Activated CD8-positive, alpha-beta memory T cell treated with anti-CD3 and anti-CD28 coated beads for 48 hours (primary cell): ENCODE data around the gene LGALS12.
"Not testable (repeated sequence)": the region's sequence is repeated elsewhere in the genome, so short reads cannot be mapped to it uniquely, and the experiment has no call there.

Experiments used
- DNase-seq, 3 experiments: peaks; one replicate each; pipeline ENCODE4 v3.0.0-alpha.2; 2020; ENCODE audit warnings: low read depth in 2 of 3, low spot score in 2 of 3

Gene LGALS12

DNA sequence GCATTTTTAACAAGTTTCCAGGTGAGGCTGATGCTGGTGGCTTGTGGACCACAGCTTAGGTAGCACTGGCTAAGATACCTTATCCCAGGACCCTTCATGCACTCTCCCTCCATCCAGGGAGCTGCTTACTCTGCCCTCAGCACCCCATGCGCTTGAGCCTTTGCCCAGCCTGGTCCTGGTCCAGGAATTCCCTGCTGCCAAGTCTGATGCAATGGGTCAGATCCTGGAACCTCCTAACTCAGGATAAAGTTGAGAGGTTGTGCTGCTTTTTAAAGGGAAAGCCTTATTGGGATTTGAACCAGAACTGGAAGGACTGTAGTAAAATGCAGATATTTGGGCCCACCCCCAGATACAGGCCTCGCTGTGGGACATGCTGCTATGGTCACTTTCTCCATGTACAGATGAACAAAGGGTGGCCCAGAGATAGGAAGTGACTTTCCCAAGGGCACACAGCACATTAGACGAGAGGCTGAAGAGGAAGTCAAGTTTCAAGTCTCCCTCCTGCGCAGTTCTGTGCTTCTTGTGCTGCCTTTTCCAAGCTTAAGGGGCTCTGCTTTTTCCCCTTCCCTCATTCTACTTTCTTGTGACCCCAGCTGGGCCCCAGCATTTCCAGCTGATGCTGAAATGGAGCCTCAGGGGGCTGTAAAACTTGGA is 824 bp upstream of the LGALS12 start:
- no peak for DNase-seq

DNA sequence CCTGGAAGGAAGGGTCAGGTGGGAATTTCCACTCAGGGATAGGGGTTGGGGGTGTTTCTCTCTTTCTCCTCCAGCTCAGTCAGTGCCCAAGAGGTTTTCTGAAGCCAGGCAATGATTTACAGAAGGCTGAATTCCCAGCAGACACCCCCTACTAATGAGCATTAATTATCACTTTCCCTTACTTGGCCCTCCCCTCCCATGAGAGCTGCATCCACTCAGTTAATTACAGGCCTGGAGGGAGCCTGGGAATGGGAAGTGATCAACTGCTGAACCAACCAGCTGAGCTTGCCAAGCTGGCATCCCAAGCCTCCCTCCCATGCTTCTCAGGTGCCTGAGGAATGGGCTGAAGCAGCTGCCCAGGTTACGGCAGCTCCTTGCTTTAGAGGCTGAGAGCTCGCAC is 992 bp downstream of the LGALS12 start:
- DNase-seq = no peak

DNA sequence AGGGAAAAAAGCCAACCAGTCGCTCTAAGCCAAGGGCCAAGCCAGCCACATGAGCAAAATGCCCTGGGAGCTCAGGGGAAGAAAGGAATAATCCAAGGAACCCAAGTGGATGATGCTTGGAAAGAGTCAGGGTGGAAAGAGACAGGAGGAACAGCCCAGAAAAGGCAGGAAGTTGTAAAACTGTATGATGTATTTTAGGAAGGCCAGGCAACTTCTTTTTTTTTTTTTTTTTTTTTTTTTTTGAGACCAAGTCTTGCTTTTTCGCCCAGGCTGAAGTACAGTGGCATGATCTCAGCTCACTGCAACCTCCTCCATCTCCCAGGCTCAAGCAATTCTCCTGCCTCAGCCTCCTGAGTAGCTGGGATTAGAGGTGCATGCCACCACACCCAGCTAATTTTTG is 1.6 kb downstream of the LGALS12 start:
- no peak for DNase-seq

DNA sequence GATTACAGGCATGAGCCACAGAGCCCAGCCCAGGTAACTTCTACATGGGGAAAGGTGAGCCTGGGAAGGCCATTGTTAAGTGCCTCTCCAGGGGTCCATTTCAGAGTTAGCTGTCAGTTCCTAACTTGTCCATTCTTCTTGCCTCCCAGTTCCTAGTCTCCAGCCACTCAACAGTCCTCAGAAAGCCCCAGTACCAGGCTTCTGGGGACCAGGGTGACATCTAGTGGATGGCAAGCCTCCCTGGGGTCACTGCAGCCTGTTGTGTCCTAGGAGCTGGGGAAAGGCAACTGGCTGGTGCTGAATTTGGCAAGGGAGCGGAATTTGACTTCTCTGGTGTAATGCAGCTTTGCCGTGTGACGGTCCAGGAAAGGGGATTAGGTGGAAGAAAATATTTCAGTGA is 2.1 kb downstream of the LGALS12 start:
- no peak for DNase-seq

DNA sequence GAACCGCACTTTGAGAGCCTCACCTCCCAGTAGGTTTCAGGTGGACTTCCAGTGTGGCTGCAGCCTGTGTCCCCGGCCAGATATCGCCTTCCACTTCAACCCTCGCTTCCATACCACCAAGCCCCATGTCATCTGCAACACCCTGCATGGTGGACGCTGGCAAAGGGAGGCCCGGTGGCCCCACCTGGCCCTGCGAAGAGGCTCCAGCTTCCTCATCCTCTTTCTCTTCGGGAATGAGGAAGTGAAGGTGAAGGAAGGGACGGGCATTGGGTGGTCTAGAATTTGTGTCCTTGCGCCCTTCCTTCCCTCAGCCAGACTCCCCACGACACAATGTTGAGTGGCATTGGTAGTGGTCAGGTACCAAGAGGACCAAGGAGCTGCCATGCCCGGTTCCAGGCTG is 2.9 kb downstream of the LGALS12 start:
- no peak for DNase-seq

DNA sequence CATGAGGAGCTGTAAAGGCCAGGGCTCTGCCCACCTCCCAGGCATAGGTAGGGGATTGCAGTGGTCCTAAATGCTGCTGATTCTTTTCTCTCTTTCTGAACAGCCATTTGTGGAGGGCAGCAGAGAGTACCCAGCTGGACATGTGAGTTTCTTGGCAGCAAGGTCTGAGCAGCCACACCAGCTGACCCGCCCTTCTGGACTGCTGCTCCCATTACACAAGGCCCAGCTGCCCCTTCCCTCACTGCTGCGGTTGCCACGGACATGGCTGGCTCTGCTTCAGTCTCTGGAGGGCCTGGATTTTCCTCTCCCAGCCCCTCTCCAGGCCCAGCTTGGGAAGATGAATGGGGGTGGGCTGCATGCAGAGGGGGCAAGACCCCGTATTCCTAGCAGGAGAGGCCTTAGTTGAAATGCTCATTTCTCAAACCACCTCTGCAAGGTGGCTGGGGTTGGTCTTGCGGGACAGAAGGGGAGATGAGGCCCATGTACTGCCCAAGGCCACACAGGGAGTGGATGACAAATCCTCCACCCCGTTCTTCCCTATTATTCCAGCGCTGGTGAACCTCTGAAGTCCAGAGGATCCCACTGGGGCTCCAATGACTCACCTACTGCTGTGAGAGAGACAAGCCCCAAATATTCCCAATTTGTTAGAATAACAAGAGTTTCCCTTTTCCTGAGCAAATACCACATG is 4.6 kb downstream of the LGALS12 start:
- DNase-seq = no peak

DNA sequence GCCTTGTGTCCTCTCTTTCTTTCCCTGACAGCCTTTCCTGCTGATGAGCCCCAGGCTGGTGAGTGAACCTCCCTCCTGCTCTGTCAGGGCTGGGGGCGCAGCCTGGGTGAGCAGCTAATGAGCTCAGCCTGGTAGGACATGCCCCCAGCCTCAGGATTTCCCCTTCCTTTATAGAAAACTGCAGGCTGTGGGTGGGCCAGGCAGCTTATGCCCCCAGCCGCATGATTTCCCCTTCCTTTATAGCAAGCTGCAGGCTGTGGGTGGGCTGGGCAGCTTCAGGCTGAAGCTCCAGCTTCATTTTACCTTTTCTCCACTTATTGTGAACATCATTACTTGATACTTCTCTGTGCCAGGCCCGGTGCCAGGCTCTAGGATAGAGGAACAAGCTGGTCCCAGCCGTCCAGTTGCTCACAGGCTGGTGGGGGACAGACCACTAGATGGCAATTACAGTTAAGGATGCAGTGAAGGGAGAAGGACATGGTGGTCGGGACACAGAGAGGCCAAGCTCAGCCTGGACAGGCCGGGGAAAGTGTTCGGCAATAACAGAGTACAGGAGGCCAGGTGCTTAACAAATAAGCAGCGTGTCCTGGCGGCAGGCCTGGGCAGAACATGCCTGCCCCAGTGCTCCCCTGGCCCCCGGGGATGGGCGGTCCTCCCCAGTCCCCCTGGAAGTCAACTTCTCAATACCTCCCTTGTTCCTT is 5.3 kb downstream of the LGALS12 start:
- DNase-seq = no peak

DNA sequence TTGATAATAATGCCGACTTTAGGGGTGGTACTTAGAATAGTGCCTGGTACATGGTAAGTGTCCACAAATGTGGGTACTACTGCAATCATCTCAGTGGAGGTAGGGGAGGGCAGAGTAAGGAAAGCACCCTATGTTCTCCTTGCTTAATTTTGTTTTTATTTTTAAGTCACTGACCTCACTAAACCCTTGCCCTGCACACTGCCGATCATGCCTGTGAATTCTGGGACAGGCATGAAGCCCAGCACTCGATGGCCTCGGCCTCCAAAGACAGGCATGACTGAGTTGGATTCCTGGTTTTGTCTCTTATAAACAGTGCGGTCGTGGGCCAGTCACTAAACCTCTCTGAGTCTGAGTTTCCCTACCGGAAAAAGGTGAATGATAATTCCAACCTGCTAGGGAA is 6.9 kb downstream of the LGALS12 start:
- no peak for DNase-seq

DNA sequence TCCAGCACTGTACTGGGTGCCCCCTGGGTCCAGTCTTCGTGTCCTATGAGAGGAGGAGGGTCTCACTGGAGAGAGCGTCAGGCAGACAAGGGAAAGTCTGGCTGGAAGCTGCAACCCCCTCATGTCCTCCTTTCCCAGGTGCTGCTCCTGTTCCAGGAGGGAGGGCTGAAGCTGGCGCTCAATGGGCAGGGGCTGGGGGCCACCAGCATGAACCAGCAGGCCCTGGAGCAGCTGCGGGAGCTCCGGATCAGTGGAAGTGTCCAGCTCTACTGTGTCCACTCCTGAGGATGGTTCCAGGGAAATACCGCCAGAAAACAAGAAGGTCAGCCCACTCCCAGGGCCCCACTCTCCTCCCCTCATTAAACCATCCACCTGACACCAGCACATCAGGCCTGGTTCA is 10.2 kb downstream of the LGALS12 start:
- DNase-seq = no peak

DNA sequence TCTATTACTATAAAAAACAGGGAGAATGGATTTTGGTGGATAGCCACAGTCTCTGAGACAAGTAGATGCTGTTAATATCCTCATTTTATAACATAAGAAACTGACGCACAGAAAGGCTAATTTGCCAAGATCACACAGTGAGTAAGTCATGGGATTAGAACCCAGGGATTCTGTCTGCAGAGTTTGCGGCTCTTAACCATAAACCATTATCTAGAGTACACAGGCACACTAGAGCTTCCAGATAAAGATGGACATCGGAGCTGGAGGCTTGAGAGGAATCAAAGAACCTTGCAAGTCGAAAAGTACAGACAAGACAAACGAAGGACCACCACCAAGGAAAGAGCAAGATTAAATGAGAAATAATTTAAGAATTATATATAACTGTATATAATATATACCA is 11.3 kb downstream of the LGALS12 start:
- DNase-seq = no peak

DNA sequence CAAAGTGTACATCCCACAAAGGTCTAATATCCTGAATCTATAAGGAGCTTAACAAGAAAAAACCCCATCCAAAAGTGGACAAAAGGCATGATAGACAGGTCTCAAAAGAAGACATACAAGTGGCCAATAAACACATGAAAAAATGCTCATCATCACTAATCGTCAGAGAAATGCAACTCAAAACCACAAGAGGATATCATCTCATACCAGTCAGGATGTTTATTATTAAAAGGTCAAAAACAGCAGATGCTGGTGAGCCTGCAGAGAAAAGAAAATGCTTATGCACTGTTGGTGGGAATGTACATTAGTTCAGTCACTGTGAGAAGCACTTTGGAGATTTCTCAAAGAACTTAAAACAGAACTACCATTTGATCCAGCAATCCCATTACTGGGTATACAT is 12.7 kb downstream of the LGALS12 start:
- DNase-seq = no peak

DNA sequence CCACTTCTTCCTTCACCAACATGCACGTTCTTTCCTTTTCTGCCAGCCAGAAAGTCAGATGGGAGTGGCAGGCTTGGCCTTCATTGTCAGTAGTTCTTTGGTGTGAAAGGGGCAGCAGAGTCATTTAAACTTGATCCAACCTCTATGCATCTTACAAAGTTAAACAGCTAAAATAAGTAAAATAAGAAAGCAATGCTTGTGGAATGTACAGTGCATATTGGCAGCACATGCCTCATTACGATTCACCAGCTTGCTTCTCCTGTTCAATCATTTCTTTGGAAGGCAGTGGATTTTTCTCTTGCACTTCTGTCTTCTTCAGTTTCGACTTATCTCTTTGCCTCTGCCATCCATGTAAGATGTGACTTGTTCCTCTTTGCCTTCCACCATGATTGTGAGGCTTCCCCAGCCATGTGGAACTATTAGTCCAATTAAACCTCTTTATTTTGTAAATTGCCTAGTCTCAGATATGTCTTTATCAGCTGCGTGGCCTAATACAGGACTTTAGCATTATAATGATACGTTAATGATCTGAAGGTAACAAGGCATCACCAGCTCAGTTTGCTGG is 14.8 kb downstream of the LGALS12 start:
- DNase-seq = no peak

DNA sequence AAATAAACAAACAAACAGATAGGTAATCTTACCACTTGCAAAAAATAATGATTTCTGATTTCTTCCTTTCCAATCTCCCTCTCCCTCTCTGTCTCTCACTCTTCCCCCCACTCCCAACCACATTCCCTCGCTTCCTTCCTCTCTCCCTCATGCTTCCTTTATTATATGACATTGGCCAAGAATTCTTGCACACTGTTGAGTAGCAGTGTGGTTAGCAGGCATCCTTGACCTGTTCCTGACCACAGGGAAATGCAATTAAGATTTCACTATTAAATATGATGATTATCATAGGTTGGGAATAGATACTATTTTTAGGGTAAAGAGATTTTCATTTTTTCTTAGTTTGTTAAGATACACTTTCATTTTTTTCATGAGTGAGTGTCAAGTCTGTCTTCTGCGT is 16.0 kb downstream of the LGALS12 start:
- DNase-seq = no peak

DNA sequence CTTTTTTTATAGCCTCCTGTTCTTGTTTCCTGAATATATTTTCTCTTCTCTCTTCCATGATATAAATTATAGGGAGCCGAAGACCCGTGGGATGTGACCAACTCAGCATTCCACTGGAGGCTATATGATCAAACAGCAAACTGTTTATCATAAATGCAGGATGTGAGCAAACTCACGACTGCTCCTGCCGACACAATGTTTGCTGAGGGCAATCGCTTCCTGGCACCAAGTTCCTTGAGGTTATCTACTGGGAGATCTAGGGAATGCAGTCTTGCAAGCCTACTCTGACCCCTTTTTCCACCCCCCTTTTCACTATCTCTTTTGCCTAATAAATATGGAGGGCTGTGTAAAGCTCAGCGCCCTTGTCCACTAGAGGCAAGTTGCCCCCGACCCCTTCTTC is 17.3 kb downstream of the LGALS12 start:
- DNase-seq = no peak

DNA sequence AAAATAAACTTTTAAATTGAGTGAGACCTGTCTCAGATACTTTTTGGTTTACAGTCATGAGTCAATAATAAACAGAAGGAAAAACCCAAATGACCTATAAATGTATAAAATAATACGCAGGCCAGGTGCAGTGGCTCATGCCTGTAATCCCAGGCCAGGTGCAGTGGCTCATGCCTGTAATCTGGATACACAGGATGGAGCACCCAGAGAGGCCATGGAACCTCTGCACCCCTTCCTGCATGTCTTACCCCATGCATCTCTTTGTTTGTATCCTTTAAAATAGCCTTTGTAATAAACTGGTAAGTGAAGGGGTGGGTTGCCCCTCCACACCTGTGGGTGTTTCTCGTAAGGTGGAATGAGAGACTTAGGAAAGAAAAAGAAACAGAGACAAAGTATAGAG is 21.8 kb downstream of the LGALS12 start:
- DNase-seq = no peak

DNA sequence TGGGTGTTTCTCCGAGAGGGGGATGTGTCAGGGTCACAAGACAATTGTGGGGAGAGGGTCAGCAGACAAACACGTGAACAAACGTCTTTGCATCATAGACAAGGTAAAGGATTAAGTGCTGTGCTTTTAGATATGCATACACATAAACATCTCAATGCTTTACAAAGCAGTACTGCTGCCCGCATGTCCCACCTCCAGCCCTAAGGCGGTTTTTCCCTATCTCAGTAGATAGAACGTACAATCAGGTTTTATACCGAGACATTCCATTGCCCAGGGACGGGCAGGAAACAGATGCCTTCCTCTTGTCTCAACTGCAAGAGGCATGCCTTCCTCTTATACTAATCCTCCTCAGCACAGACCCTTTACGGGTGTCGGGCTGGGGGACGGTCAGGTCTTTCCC is 22.3 kb downstream of the LGALS12 start:
- DNase-seq = not testable (repeated sequence)

DNA sequence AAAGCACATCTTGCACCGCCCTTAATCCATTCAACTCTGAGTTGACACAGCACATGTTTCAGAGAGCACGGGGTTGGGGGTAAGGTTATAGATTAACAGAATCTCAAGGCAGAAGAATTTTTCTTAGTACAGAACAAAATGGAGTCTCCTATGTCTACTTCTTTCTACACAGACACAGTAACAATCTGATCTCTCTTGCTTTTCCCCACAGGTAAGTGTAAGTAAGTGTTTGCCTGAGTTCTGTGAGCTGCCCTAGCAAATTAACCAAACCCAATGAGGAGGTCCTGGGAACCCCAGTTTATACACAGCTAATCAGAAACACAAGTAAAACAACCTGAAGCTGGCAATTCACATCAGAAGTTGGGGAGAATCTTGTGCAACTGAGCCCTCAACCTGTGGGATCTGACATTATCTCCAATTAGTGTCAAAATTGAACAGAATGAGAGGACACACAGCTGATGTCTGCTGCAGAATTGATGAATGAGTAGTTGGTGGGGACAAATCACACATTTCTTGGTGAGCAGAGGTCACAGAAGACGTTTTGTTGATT is 22.9 kb downstream of the LGALS12 start:
- DNase-seq = not testable (repeated sequence)

DNA sequence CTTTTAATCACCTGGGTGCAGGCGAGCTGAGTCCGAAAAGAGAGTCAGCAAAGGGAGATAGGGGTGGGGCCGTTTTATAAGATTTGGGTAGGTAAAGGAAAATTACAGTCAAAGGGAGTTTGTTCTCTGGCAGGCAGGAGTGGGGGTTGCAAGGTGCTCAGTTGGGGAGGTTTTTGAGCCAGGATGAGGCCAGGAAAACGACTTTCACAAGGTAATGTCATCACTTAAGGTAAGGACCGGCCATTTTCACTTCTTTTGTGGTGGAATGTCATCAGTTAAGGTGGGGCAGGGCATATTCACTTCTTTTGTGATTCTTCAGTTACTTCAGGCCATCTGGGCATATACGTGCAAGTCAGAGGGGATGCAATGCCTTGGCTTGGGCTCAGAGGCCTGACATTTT is 23.5 kb downstream of the LGALS12 start:
- not testable (repeated sequence) for DNase-seq

DNA sequence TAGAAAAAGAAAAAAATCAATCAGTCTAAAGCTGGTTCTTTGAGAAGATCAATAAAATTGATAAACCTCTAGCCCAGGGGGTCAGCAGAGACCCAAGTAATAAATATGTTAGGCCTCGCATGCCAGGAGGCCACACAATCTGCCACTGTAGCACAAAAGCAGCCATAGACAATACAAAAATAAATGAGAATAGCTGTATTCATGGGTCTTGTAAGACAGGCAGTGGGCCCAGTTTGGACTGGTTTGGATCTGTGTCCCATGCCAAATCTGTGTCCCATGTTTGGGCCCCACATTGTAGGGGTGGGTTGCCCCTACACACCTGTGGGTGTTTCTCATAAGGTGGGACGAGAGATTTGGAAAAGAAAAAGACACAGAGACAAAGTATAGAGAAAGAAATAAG is 24.1 kb downstream of the LGALS12 start:
- no peak for DNase-seq

DNA sequence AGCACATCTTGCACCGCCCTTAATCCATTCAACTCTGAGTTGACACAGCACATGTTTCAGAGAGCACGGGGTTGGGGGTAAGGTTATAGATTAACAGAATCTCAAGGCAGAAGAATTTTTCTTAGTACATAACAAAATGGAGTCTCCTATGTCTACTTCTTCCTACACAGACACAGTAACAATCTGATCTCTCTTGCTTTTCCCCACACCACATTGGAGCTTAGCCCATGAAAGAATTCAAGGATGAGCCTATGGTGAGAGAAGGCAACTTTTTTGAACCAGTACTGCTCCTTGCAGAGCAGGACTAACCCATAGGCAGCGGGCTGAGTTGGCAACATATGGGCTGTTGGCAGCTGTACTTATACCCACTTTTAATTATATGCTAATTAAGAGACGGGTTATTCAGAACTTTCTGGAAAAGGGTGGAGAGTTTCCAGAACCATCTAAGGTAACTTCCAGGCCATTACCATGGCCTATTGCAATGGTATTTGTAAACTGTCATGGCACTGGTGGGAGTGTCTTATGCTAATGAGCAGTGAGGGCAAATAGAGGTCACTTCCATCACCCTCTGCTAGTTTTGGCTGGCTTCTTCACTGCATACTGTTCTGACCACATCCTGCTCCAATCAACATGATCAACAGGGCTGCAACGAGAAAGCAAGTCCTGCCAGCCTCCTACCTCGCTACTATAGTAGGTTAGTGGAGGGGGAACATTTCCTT is 25.3 kb downstream of the LGALS12 start:
- not testable (repeated sequence) for DNase-seq

DNA sequence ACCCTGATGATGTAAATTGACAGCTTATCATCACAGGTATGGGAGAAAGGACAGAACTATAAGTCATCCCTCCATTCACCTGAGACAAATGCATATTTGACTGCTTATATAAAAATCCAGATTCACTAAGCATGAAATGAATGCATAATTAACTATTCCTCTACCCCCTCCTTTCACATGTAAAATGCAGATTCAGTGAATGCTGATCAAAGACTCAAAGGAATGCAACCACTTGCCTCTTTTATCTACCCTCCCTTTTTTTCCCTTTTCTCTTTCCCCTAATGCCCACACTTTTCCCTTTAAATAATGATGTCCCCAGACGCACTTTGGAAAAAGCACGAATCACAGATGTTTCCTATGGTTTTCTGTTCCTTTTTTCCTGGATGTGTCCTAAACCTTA is 26.2 kb downstream of the LGALS12 start:
- no peak for DNase-seq
